Natural killer cell (primary cell): ENCODE measurements around the gene TTLL4. TPM values are rescaled to one million over a fixed set of nuclear protein-coding genes. Genes with fewer than 3 reads are reported as not detected.

ENCODE experiments used
- ATAC-seq, 3 donors: fragments of 150-1000 bp in 2 of 3; fragments of 200-7000 bp in 1 of 3; cut with Tn5 transposase; 1 replicate in 1 of 3; 2 replicates in 2 of 3; pipeline ENCODE4 v1.10.0; 2021; ENCODE audit warnings: mild to moderate bottlenecking in 2 of 3, moderate library complexity in 2 of 3
- DNase-seq, 2 donors: peaks; one replicate each; pipeline versions ENCODE4 v3.0.0 to v3.0.0-alpha.2; 2013 to 2021; ENCODE audit warnings: mixed read lengths in 1 of 2
- H3K27ac ChIP-seq: one replicate; pipeline ENCODE4 v1.5.1; 2013; ENCODE audit warnings: mild to moderate bottlenecking, low read length
- H3K27me3 ChIP-seq: one replicate; pipeline ENCODE4 v1.6.1; 2013; ENCODE audit warnings: low read length; ENCODE audit not compliant: control insufficient read depth, insufficient read depth
- H3K36me3 ChIP-seq: one replicate; pipeline ENCODE4 v1.6.1; 2013; ENCODE audit warnings: low read length; ENCODE audit not compliant: control insufficient read depth, insufficient read depth
- H3K4me1 ChIP-seq: one replicate; pipeline ENCODE4 v1.6.1; 2013; ENCODE audit warnings: low read length; ENCODE audit not compliant: control insufficient read depth, insufficient read depth
- H3K4me3 ChIP-seq: one replicate; pipeline ENCODE4 v1.5.1; 2013; ENCODE audit warnings: low read length
- H3K9me3 ChIP-seq: one replicate; pipeline ENCODE4 v1.6.1; 2013; ENCODE audit warnings: low read length; ENCODE audit not compliant: control insufficient read depth, insufficient read depth
- H3K27ac Mint-ChIP-seq, 2 donors: one replicate each; pipeline ENCODE4 v1.8.0; 2022; ENCODE audit warnings: mild to moderate bottlenecking in 2 of 2, mixed read lengths in 2 of 2, moderate library complexity in 1 of 2
- H3K27me3 Mint-ChIP-seq, 2 donors: one replicate each; pipeline ENCODE4 v1.8.0; 2022; ENCODE audit warnings: low read depth in 2 of 2, mixed read lengths in 2 of 2
- H3K36me3 Mint-ChIP-seq: one replicate; pipeline ENCODE4 v1.8.0; 2022; ENCODE audit warnings: mixed read lengths
- H3K4me1 Mint-ChIP-seq, 2 donors: one replicate each; pipeline ENCODE4 v1.8.0; 2022; ENCODE audit warnings: mixed read lengths in 2 of 2
- H3K4me3 Mint-ChIP-seq: one replicate; pipeline ENCODE4 v1.8.0; 2022; ENCODE audit warnings: mild to moderate bottlenecking, moderate library complexity, mixed read lengths
- H3K9me3 Mint-ChIP-seq, 2 donors: one replicate each; pipeline ENCODE4 v1.8.0; 2022; ENCODE audit warnings: mixed read lengths in 2 of 2
- WGBS: methylation state at CpG from one replicate; pipeline ENCODE4 v1.1.7; 2013; ENCODE audit warnings: missing lambda C conversion rate; ENCODE audit not compliant: insufficient coverage; 5-methylcytosine and 5-hydroxymethylcytosine counted together
- intact Hi-C: fragments of 100-400 bp; cut with micrococcal nuclease; formaldehyde crosslinking; loops from one replicate; pipeline ENCODE4 v1.14.2; 2022
- total RNA-seq, 4 donors: library from RNA; stranded (reverse); fragments of 120-200 nt in 1 of 4; gene quantifications; one replicate each; pipeline versions ENCODE4 v1.2.3 to v1.2.4, GENCODE V29; 2013 to 2022
- TF ChIP-seq, protein P1 (sequence below): fragments of 200-600 bp; IDR thresholded peaks from one replicate; pipeline ENCODE4 v1.8.0; 2022; ENCODE audit warnings: antibody characterized with exemption

TTLL4 gene
- total RNA-seq, 3 donors from 2014 or later (not counting 1 experiment from before 2014, with no cell fraction given): 20.2 to 25.5 (median 22.8) TPM

DNA sequence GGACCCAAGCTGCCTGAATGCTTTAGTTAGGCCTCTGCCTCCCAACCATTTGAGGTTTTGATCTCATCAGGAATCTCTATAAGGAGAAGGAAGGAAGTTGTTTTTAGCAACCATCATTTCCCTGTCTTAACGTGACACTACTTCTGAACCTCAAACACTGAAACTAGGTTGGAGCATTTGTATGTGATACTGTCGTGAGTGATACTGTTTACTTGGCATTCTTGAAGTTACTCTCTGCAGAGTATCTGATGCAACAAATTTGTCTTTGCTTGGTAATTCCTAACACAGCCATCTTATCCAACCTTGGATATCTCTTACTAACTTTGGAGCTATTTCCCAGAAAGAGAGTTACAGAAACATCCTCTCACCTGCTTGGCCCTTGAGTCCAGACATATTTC, 22.1 kb downstream of the TTLL4 start:
- ATAC-seq: no peak
- no peak for DNase-seq
- intact Hi-C loops: no loop called here
- no peak overlapping the region for H3K27ac Mint-ChIP-seq
- peaks cover 0 to 2% of the 10 kb centered on the region in 2 donors for H3K9me3 Mint-ChIP-seq
- no peak overlapping the region for H3K4me3 Mint-ChIP-seq
- H3K27me3 Mint-ChIP-seq: no peaks in the 10 kb centered on the region
- Histone ChIP-seq H3K4me1 (peaks cover 6% of the 10 kb centered on the region), H3K9me3 (no peaks in the 10 kb centered on the region), H3K36me3 (peaks cover 5% of the 10 kb centered on the region), H3K4me3 (no peak overlapping the region), H3K27ac (no peak overlapping the region), H3K27me3 (no peaks in the 10 kb centered on the region)
- H3K36me3 Mint-ChIP-seq: no peaks in the 10 kb centered on the region
- TF ChIP-seq, protein P1, sequence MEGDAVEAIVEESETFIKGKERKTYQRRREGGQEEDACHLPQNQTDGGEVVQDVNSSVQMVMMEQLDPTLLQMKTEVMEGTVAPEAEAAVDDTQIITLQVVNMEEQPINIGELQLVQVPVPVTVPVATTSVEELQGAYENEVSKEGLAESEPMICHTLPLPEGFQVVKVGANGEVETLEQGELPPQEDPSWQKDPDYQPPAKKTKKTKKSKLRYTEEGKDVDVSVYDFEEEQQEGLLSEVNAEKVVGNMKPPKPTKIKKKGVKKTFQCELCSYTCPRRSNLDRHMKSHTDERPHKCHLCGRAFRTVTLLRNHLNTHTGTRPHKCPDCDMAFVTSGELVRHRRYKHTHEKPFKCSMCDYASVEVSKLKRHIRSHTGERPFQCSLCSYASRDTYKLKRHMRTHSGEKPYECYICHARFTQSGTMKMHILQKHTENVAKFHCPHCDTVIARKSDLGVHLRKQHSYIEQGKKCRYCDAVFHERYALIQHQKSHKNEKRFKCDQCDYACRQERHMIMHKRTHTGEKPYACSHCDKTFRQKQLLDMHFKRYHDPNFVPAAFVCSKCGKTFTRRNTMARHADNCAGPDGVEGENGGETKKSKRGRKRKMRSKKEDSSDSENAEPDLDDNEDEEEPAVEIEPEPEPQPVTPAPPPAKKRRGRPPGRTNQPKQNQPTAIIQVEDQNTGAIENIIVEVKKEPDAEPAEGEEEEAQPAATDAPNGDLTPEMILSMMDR: no peak
- peaks cover 16 to 17% of the 10 kb centered on the region in 2 donors for H3K4me1 Mint-ChIP-seq
- WGBS: 100% methylated on average over 1 of the region's 2 CpGs

DNA sequence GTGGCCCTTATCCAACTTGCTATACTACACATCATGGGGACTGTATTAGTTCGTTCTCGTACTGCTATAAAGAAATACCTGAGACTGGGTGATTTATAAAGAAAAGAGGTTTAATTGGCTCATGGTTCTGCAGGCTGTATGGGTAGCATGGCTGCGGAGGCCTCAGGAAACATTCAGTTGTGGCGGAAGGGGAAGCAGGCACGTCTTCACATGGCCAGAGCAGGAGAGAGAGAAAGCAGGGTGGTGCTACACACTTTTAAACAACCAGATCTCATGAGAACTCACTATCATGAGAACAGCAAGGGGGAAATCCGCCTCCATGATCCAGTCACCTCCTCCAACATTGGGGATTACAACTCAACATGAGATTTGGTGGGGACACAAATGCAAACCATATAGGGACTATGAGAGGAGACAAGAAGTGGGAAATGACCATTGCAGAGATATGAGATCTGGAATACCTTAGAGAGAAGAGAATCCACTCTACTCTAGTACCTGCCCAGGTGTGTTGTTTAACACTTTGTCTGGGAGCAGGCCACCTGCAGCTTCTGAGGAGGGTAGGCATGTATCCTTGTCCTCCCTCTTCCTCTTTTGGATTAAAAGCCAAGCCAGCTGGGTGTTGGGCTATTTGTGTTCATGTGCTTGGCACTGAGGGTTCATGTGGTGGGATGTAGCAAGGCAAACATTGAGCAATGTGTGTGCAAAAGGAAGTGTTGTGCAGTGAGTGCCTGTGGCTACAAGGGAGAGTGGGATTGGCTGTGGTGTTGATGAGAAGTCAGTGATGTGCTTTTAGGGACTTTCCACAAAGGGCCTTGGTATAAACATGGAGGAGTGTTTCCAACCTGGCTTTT, 22.8 kb downstream of the TTLL4 start:
- intact Hi-C loops: no loop called here
- Histone ChIP-seq H3K27me3 (no peaks in the 10 kb centered on the region), H3K27ac (no peak overlapping the region), H3K9me3 (no peaks in the 10 kb centered on the region), H3K36me3 (peaks cover 12% of the 10 kb centered on the region), H3K4me1 (peaks cover 6% of the 10 kb centered on the region), H3K4me3 (no peak overlapping the region)
- H3K36me3 Mint-ChIP-seq: no peaks in the 10 kb centered on the region
- TF ChIP-seq, protein P1: no peak
- peak; percentile 72 to 80 (median 76) for ATAC-seq
- no peaks in the 10 kb centered on the region for H3K9me3 Mint-ChIP-seq
- WGBS: 87% methylated on average over 5 of the region's 6 CpGs
- H3K4me3 Mint-ChIP-seq: no peak overlapping the region
- H3K27ac Mint-ChIP-seq: peak overlapping the region; percentile 20 to 63
- peak in 1 of 2 donors; percentile 43 for DNase-seq
- H3K27me3 Mint-ChIP-seq: no peaks in the 10 kb centered on the region
- H3K4me1 Mint-ChIP-seq: peaks cover 16 to 17% of the 10 kb centered on the region in 2 donors

DNA sequence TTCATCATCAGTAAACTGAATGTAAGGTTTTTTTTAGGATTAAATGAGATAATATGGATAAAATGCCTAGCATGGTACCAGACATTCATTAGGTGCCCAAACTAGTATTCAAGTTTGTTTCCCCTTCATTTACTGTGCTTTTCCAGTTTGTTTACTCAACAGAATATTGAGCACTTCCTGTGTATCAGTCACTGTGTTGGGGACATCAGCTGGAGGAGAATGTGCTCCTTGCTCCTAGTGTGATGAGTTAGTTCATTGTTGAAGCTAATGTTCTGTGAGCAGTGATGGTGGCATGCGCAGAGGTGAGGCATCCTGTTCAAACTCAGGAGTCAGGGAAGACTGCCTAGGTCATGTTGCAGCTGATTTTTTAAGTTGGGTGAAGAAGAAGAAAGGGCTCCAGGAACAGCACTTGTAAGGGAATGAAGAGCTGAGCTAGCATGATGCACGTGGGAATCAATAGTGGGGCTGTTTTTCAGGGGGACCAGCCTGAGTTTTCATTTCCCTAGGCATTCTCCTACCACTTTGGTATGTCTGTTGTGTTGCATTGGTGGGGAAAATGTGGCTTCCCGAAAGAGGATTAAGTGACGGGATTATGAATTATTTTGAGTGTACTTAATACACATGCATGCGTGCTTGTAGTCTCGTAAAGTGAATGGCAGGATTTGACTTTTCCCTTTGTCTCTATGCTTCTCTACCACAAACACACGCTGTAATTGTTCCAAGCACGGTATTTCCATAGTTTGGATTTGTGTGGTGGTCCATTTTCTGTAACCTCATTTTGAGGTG, 23.7 kb downstream of the TTLL4 start:
- Histone ChIP-seq H3K27me3 (no peaks in the 10 kb centered on the region), H3K9me3 (no peaks in the 10 kb centered on the region), H3K4me1 (peaks cover 6% of the 10 kb centered on the region), H3K36me3 (peaks cover 20% of the 10 kb centered on the region), H3K4me3 (no peak overlapping the region), H3K27ac (no peak overlapping the region)
- H3K27ac Mint-ChIP-seq: peak overlapping the region; percentile 20 to 63
- TF ChIP-seq, protein P1: no peak
- H3K4me3 Mint-ChIP-seq: no peak overlapping the region
- no peaks in the 10 kb centered on the region for H3K27me3 Mint-ChIP-seq
- intact Hi-C loops: no loop called here
- WGBS: 97% methylated on average over 8 of the region's 8 CpGs
- DNase-seq: no peak
- H3K36me3 Mint-ChIP-seq: no peaks in the 10 kb centered on the region
- H3K9me3 Mint-ChIP-seq: no peaks in the 10 kb centered on the region
- no peak for ATAC-seq
- H3K4me1 Mint-ChIP-seq: peaks cover 16 to 17% of the 10 kb centered on the region in 2 donors
